Measurements from ENCODE around the gene IGSF9B.

Gene IGSF9B

GRCh38 chr11:133983660-133984316 is 27.0 kb upstream of the IGSF9B start:
- TF ChIP-seq CTCF (IDR thresholded peaks at IDR 0.05; ENCODE audit: extremely low read depth, insufficient read depth, missing control alignments) = no peak
- in situ Hi-C loops (cut with MboI; ENCODE audit: low pct_unique_long_range_greater_than_20kb, low sequenced_read_pairs, unreplicated experiment) = no loop called here
- no peak for DNase-seq (ENCODE audit: low spot score)

GRCh38 chr11:133982876-133983275 is 26.1 kb upstream of the IGSF9B start:
- no peak for DNase-seq (ENCODE audit: low spot score)
- no peak for TF ChIP-seq CTCF (IDR thresholded peaks at IDR 0.05; ENCODE audit: extremely low read depth, insufficient read depth, missing control alignments)
- in situ Hi-C loops (cut with MboI; ENCODE audit: low pct_unique_long_range_greater_than_20kb, low sequenced_read_pairs, unreplicated experiment) = no loop called here

GRCh38 chr11:133982151-133982550 is 25.4 kb upstream of the IGSF9B start:
- in situ Hi-C loops (cut with MboI; ENCODE audit: low pct_unique_long_range_greater_than_20kb, low sequenced_read_pairs, unreplicated experiment) = no loop called here
- DNase-seq (ENCODE audit: low spot score) = no peak
- no peak for TF ChIP-seq CTCF (IDR thresholded peaks at IDR 0.05; ENCODE audit: extremely low read depth, insufficient read depth, missing control alignments)

GRCh38 chr11:133981156-133981555 is 24.4 kb upstream of the IGSF9B start:
- TF ChIP-seq CTCF (IDR thresholded peaks at IDR 0.05; ENCODE audit: extremely low read depth, insufficient read depth, missing control alignments) = no peak
- in situ Hi-C loops (cut with MboI; ENCODE audit: low pct_unique_long_range_greater_than_20kb, low sequenced_read_pairs, unreplicated experiment) = no loop called here
- no peak for DNase-seq (ENCODE audit: low spot score)

- DNase-seq (ENCODE audit: low spot score) = no peak
- in situ Hi-C loops (cut with MboI; ENCODE audit: low pct_unique_long_range_greater_than_20kb, low sequenced_read_pairs, unreplicated experiment) = no loop called here
Measured at GRCh38 chr11:133980665-133981064, 23.9 kb upstream of the IGSF9B start.

GRCh38 chr11:133978794-133979193 is 22.0 kb upstream of the IGSF9B start:
- TF ChIP-seq CTCF (IDR thresholded peaks at IDR 0.05; ENCODE audit: extremely low read depth, insufficient read depth, missing control alignments) = no peak
- DNase-seq (ENCODE audit: low spot score) = no peak
- in situ Hi-C loops (cut with MboI; ENCODE audit: low pct_unique_long_range_greater_than_20kb, low sequenced_read_pairs, unreplicated experiment) = no loop called here

More at GRCh38 chr11:133980665-133981064, 23.9 kb upstream of the IGSF9B start:
- no peak for TF ChIP-seq CTCF (IDR thresholded peaks at IDR 0.05; ENCODE audit: extremely low read depth, insufficient read depth, missing control alignments)
